NCI-H774 (cell line): Measurements from ENCODE around the gene TAF6.

Experiments
- DNase-seq: peaks from one replicate; lab custom pipeline; 2025; lab: John Stamatoyannopoulos, UW

Gene TAF6

GRCh38 chr7:100065452-100066186 lies 53.5 kb downstream of the TAF6 start:
- DNase-seq: no peak

DNA sequence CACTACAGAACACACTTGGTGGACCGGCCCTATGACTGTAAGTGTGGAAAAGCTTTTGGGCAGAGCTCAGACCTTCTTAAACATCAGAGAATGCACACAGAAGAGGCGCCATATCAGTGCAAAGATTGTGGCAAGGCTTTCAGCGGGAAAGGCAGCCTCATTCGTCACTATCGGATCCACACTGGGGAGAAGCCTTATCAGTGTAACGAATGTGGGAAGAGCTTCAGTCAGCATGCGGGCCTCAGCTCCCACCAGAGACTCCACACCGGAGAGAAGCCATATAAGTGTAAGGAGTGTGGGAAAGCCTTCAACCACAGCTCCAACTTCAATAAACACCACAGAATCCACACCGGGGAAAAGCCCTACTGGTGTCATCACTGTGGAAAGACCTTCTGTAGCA lies 55.0 kb downstream of the TAF6 start:
- DNase-seq: no peak

GRCh38 chr7:100063376-100063775 lies 55.8 kb downstream of the TAF6 start:
- no peak for DNase-seq

- DNase-seq: no peak
These were observed 57.5 kb downstream of the TAF6 start for GRCh38 chr7:100061518-100062193.

DNA sequence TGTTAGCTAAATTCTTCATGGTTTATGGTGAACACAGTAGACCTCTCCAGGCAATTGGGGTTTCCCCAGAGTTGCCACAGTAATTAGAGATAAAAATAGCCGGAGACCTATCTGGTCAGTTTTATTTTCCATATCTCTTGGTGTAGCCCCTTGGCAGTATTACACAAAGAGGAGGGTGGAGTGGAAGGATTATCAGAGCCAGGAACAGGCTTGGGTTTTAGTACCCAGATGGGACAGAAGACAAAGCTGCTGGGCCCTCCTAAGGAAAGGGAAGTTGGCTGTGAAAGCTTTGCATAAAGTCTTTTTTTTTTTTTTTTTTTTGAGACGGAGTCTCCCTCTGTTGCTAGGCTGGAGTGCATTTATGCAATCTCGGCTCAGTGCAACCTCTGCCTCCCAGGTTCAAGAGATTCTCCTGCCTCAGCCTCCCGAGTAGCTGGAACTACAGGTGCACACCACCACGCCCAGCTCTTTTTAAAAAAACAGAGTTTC lies 59.9 kb downstream of the TAF6 start:
- DNase-seq: no peak
